Peyer's patch (tissue), 4 donors: Measurements from ENCODE around the gene TPPP. TPM values are rescaled to one million over a fixed set of nuclear protein-coding genes. Genes with fewer than 3 reads are reported as not detected.
A peak's percentile ranks its signal among the peaks of the same experiment; 100 is the strongest.

ENCODE experiments used
- DNase-seq, 3 donors: peaks; one replicate each; pipeline ENCODE4 v3.0.0-alpha.2; 2017 to 2019
- H3K27ac ChIP-seq, 4 donors: fragments of 200-600 bp; sonication (generic); one replicate each; pipeline ENCODE4 v1.5.1; 2016 to 2019
- H3K27me3 ChIP-seq, 2 donors: fragments of 200-600 bp; sonication (generic); one replicate each; pipeline ENCODE4 v1.5.1; 2019
- H3K36me3 ChIP-seq, 3 donors: fragments of 200-600 bp; sonication (generic); one replicate each; pipeline ENCODE4 v1.5.1; 2016 to 2019
- H3K4me1 ChIP-seq, 4 donors: fragments of 200-600 bp; sonication (generic); one replicate each; pipeline ENCODE4 v1.5.1; 2016 to 2019
- H3K4me3 ChIP-seq, 4 donors: fragments of 200-600 bp; sonication (generic); 1 replicate in 3 of 4; 2 replicates in 1 of 4; pipeline ENCODE4 v1.5.1; 2016 to 2019; ENCODE audit warnings: mild to moderate bottlenecking in 1 of 4
- H3K9me3 ChIP-seq, 4 donors: fragments of 200-600 bp; sonication (generic); one replicate each; pipeline ENCODE4 v1.5.1; 2016 to 2019; ENCODE audit warnings: mild to moderate bottlenecking in 1 of 4
- CTCF ChIP-seq, 6 experiments: fragments of 450-650 bp in 4 of 6; fragments of 200-600 bp in 2 of 6; sonication (generic) in 1 of 6; IDR thresholded peaks; one replicate each; pipeline ENCODE4 v1.5.1; 2017 to 2019; ENCODE audit warnings: antibody characterized with exemption in 6 of 6, mild to moderate bottlenecking in 3 of 6, moderate library complexity in 1 of 6
- POLR2A ChIP-seq, 2 donors: fragments of 450-650 bp; IDR thresholded peaks; one replicate each; pipeline ENCODE4 v1.5.1; 2017; ENCODE audit warnings: antibody characterized with exemption in 2 of 2, mild to moderate bottlenecking in 2 of 2, moderate library complexity in 2 of 2
- total RNA-seq, 4 donors: library from RNA; depleted of rRNA; stranded (reverse); fragments of >200 nt; gene quantifications; one replicate each; pipeline ENCODE4 v1.1.0, GENCODE V29; 2016

The TPPP gene
- total RNA-seq, 4 donors from 2014 or later: 7.4 to 60.5 (median 14.5) TPM

- Histone ChIP-seq H3K4me1 (peaks cover 0 to 6% (median 0%) of the 10 kb centered on the region in 4 donors), H3K9me3 (peaks cover 0 to 5% (median 0%) of the 10 kb centered on the region in 4 donors), H3K36me3 (peaks cover 0 to 34% (median 0%) of the 10 kb centered on the region in 3 donors), H3K27ac (no peak overlapping the region), H3K27me3 (no peaks in the 10 kb centered on the region), H3K4me3 (no peak overlapping the region)
- no peak for DNase-seq
- no peak for TF ChIP-seq CTCF (IDR thresholded peaks at IDR 0.05)
- no peak for TF ChIP-seq POLR2A (IDR thresholded peaks at IDR 0.05)
These were observed 28.2 kb downstream of the TPPP start for GRCh38 chr5:664994-665360.

GRCh38 chr5:664343-664993 is 28.7 kb downstream of the TPPP start:
- peak overlapping the region in 2 of 4 donors; percentile 10 to 49 for H3K27ac ChIP-seq
- no peak overlapping the region for H3K4me3 ChIP-seq
- peaks cover 0 to 5% (median 0%) of the 10 kb centered on the region in 4 donors for H3K9me3 ChIP-seq
- TF ChIP-seq CTCF (IDR thresholded peaks at IDR 0.05) (peak in 1 of 6 experiments; percentile 3), POLR2A (IDR thresholded peaks at IDR 0.05) (no peak)
- H3K4me1 ChIP-seq: peaks cover 0 to 6% (median 0%) of the 10 kb centered on the region in 4 donors
- no peak for DNase-seq
- peaks cover 0 to 34% (median 0%) of the 10 kb centered on the region in 3 donors for H3K36me3 ChIP-seq
- no peaks in the 10 kb centered on the region for H3K27me3 ChIP-seq

GRCh38 chr5:663436-664342 is 29.5 kb downstream of the TPPP start:
- Histone ChIP-seq H3K36me3 (peaks cover 0 to 34% (median 0%) of the 10 kb centered on the region in 3 donors), H3K27ac (peak overlapping the region in 2 of 4 donors; percentile 10 to 49)

GRCh38 chr5:662751-663435 is 30.3 kb downstream of the TPPP start:
- Histone ChIP-seq H3K36me3 (peaks cover 0 to 36% (median 0%) of the 10 kb centered on the region in 3 donors), H3K27ac (no peak overlapping the region)
- no peak for DNase-seq

More at GRCh38 chr5:663436-664342, 29.5 kb downstream of the TPPP start:
- TF ChIP-seq POLR2A (IDR thresholded peaks at IDR 0.05) (no peak), CTCF (IDR thresholded peaks at IDR 0.05) (peak in 3 of 6 experiments; percentile 41 to 59 (median 47))
- DNase-seq: peak in 2 of 3 donors; percentile 76 to 88
- no peak overlapping the region for H3K4me3 ChIP-seq
- H3K9me3 ChIP-seq: peaks cover 0 to under 1% (median 0%) of the 10 kb centered on the region in 4 donors
- no peaks in the 10 kb centered on the region for H3K27me3 ChIP-seq
- H3K4me1 ChIP-seq: peaks cover 0 to 6% (median 0%) of the 10 kb centered on the region in 4 donors

More at GRCh38 chr5:662751-663435, 30.3 kb downstream of the TPPP start:
- H3K4me1 ChIP-seq: peaks cover 0 to 6% (median 0%) of the 10 kb centered on the region in 4 donors
- no peak for TF ChIP-seq CTCF (IDR thresholded peaks at IDR 0.05)
- no peak for TF ChIP-seq POLR2A (IDR thresholded peaks at IDR 0.05)
- H3K9me3 ChIP-seq: no peaks in the 10 kb centered on the region
- H3K27me3 ChIP-seq: no peaks in the 10 kb centered on the region
- H3K4me3 ChIP-seq: no peak overlapping the region
